K562 (cell line): ENCODE data around the gene GIGYF1. TPM values are rescaled to one million over a fixed set of nuclear protein-coding genes. Genes with fewer than 3 reads are reported as not detected.
A peak's percentile ranks its signal among the peaks of the same experiment; 100 is the strongest.

ENCODE experiments used
- CBX2 ChIP-seq: fragments of 200-600 bp; sonication (generic); IDR thresholded peaks from one replicate; pipeline ENCODE4 v1.6.1; 2012; ENCODE audit warnings: mild to moderate bottlenecking, low read length, inconsistent platforms; ENCODE audit not compliant: insufficient read depth, poor library complexity, severe bottlenecking
- CEBPZ ChIP-seq: fragments of 150-350 bp; IDR thresholded peaks from 2 replicates; pipeline ENCODE4 v1.6.1; 2014; ENCODE audit warnings: low read depth, mild to moderate bottlenecking, low read length, borderline replicate concordance
- CHCHD3 ChIP-seq: fragments of 250-450 bp; sonication (Bioruptor Pico); IDR thresholded peaks from 2 replicates; pipeline ENCODE4 v2.1.2; 2022; ENCODE audit warnings: mild to moderate bottlenecking
- CTBP1 ChIP-seq: fragments of 450-650 bp; IDR thresholded peaks from 2 replicates; pipeline ENCODE4 v1.6.1; 2016; ENCODE audit warnings: borderline replicate concordance
- E2F8 ChIP-seq: fragments of 450-650 bp; IDR thresholded peaks from 2 replicates; pipeline ENCODE4 v1.7.1; 2018; ENCODE audit warnings: mild to moderate bottlenecking, low read depth; ENCODE audit not compliant: partially characterized antibody
- ETV1 ChIP-seq: fragments of 450-650 bp; conservative IDR thresholded peaks from 2 replicates; pipeline ENCODE4 v1.6.1; 2016; ENCODE audit warnings: missing genetic modification characterization, control low read depth, low read depth, missing compliant biosample characterization
- HNRNPUL1 ChIP-seq: fragments of 200-400 bp; formaldehyde crosslinking; IDR thresholded peaks from 2 replicates; pipeline ENCODE4 v1.6.1; 2017; ENCODE audit warnings: low read length
- MBD1 ChIP-seq: fragments of 250-450 bp; sonication (Bioruptor Pico); IDR thresholded peaks from 2 replicates; pipeline ENCODE4 v1.8.0; 2022; ENCODE audit warnings: inconsistent platforms
- NCOR1 ChIP-seq: fragments of 450-650 bp; IDR thresholded peaks from 2 replicates; pipeline ENCODE4 v1.6.1; 2016; ENCODE audit warnings: mild to moderate bottlenecking, moderate library complexity
- PTRF ChIP-seq: fragments of 450-650 bp; IDR thresholded peaks from 2 replicates; pipeline ENCODE4 v1.6.1; 2016; ENCODE audit warnings: mild to moderate bottlenecking, missing genetic modification characterization, missing compliant biosample characterization
- RBM25 ChIP-seq: fragments of 200-400 bp; formaldehyde crosslinking; IDR thresholded peaks from 2 replicates; pipeline ENCODE4 v1.6.1; 2018; ENCODE audit warnings: low read length, low read depth, moderate library complexity; ENCODE audit not compliant: severe bottlenecking
- SMAD2 ChIP-seq: fragments of 150-350 bp; IDR thresholded peaks from 2 replicates; pipeline ENCODE4 v1.6.1; 2014; ENCODE audit warnings: low read depth, mild to moderate bottlenecking, low read length
- SMARCE1 ChIP-seq: fragments of 450-650 bp; IDR thresholded peaks from 2 replicates; pipeline ENCODE4 v1.7.1; 2016; ENCODE audit warnings: mild to moderate bottlenecking
- THAP12 ChIP-seq: fragments of 250-450 bp; sonication (Bioruptor Pico); IDR thresholded peaks from 2 replicates; pipeline ENCODE4 v1.9.0; 2021; ENCODE audit warnings: mild to moderate bottlenecking, inconsistent platforms
- TRIM28 ChIP-seq: fragments of 450-650 bp; IDR thresholded peaks from 2 replicates; pipeline ENCODE4 v1.6.1; 2017
- ZFP1 ChIP-seq: fragments of 450-650 bp; formaldehyde crosslinking; IDR thresholded peaks from 2 replicates; pipeline ENCODE4 v1.4.0; 2020; ENCODE audit warnings: mild to moderate bottlenecking, mixed read lengths
- ZNF174 ChIP-seq: fragments of 250-450 bp; sonication (Bioruptor Pico); IDR thresholded peaks from 2 replicates; pipeline ENCODE4 v1.4.0; 2020; ENCODE audit warnings: mild to moderate bottlenecking
- polyA plus RNA-seq, 8 experiments: library from polyadenylated mRNA; depleted of rRNA in 4 of 8; stranded (reverse) in 5 of 8; unstranded in 3 of 8; fragments of >200 nt; fragmentation: Nextera tagmentation in 2 of 8; fragmentation: Illumina TruSeq in 1 of 8; extraction: Ambion mirVana in 2 of 8; extraction: Trizol in 1 of 8; gene quantifications; 2 replicates each; pipeline versions ENCODE4 v1.2.1 to v1.2.3, GENCODE V29; 2011 to 2014; ENCODE audit warnings: inconsistent platforms in 1 of 8, missing spikeins in 1 of 8
- total RNA-seq, 7 experiments: library from RNA; depleted of rRNA in 6 of 7; stranded (reverse); fragments of >200 nt in 6 of 7; fragmentation: Illumina TruSeq in 2 of 7; extraction: Trizol in 2 of 7; gene quantifications; 2 replicates each; pipeline versions ENCODE4 v1.2.1 to v1.2.3, GENCODE V29; 2011 to 2021; ENCODE audit warnings: low replicate concordance in 1 of 7

GIGYF1 gene
- total and polyA plus RNA-seq, 9 of the 15 experiments (the other 6 are each of a cell fraction or from before 2014, with no cell fraction given), result 0.56 to 76.2 (median 16.8) TPM

GRCh38 chr7:100641463-100641859 lies 52.6 kb downstream of the GIGYF1 start, which contains the start of gene TFR2 (continued):
- no peak for TF ChIP-seq SMAD2
- TF ChIP-seq ZNF174, result no peak
- TF ChIP-seq ETV1 (tag), result no peak
- no peak for TF ChIP-seq ZFP1
- TF ChIP-seq MBD1 (CRISPR knock-in tag), result no peak
- no peak for TF ChIP-seq E2F8
- TF ChIP-seq CHCHD3 (CRISPR knock-in tag), result no peak
- no peak for TF ChIP-seq HNRNPUL1
- TF ChIP-seq SMARCE1, result peak; percentile 96
- TF ChIP-seq CBX2, result no peak
- peak; percentile 57; the same call in 1 of the 2 replicates for TF ChIP-seq CTBP1
- TF ChIP-seq CEBPZ, result no peak
- peak; percentile 58; the same call in 1 of the 2 replicates for TF ChIP-seq THAP12
- TF ChIP-seq PTRF (tag), result no peak
- peak; percentile 25; the same call in 1 of the 2 replicates for TF ChIP-seq TRIM28
- TF ChIP-seq RBM25, result no peak
- TF ChIP-seq NCOR1, result peak; percentile 98
